NCI-H460 (cell line): ENCODE data around the gene ARL2. TPM values are rescaled to one million over a fixed set of nuclear protein-coding genes. Genes with fewer than 3 reads are reported as not detected.

Source experiments
- DNase-seq: peaks from one replicate; pipeline ENCODE4 v3.0.0-alpha.2; 2016; ENCODE audit warnings: low read depth; ENCODE audit errors: extremely low read depth
- total RNA-seq: library from RNA; depleted of rRNA; stranded (reverse); fragments of >200 nt; shearing (Covaris generic); gene quantifications from 2 replicates; pipeline ENCODE4 v1.2.3, GENCODE V29; 2014

Gene ARL2
- total RNA-seq, 1 experiment from 2014 or later: 76.9 TPM

- no peak for DNase-seq
Observed at GRCh38 chr11:65043881-65044501, 30.0 kb downstream of the ARL2 start.

GRCh38 chr11:65045061-65045460, 31.1 kb downstream of the ARL2 start:
- no peak for DNase-seq

GRCh38 chr11:65045728-65046127, 31.8 kb downstream of the ARL2 start:
- no peak for DNase-seq

- no peak for DNase-seq
Observed at GRCh38 chr11:65047581-65048422, 33.8 kb downstream of the ARL2 start.

GRCh38 chr11:65051398-65051858, 37.5 kb downstream of the ARL2 start:
- DNase-seq: no peak

DNA sequence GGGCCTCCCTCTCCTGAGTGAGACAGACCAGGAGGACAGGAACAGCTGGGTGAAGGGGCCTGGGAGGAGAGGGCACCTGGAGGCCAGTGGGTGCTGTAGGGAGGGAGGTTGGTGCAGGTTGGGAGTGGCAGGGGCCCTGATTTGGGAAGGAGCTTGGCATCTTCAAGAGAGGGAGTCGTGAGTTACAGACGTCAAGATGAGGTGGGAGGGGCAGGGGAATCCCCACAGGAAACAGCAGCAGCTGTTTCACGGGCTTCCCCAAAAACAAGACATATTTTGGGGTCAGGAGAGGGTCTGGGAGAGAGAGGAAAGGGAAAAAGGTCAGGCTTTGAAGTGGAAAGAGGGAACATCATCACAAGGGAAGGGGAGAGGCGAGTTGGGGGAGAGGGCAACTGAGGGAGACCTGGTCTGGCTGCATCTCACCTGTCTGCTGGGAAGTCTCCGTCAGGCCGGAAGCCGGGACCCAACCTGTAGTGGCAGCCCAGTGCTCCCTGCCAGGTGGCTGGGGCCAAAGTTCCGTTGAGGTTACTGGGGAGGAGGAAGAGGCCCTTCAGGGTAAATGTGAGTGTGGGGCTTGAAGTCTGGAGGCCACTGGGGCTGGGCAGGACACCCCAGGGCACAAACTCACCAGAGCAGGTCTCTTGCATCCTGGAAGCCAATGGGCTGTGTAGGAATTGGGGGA, 40.0 kb downstream of the ARL2 start:
- DNase-seq: no peak

DNA sequence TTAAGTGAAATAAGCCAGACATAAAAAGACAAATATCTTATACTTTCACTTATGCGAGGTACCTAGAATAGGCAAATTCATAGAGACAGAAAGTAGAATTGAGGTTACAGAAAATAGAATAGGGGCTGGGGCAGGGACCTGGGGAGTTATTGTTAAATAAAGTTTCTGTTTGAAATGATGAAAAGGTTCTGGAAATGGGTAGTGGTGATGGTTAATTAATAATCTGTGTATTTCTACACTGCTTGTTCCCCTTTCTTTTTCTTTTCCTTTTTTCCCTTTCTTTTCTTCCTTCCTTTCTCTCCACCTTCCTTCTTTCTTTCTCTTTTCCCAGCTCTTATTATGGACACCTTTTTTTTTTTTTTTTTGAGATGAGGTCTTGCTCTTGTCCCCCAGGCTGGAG, 41.6 kb downstream of the ARL2 start:
- no peak for DNase-seq

DNA sequence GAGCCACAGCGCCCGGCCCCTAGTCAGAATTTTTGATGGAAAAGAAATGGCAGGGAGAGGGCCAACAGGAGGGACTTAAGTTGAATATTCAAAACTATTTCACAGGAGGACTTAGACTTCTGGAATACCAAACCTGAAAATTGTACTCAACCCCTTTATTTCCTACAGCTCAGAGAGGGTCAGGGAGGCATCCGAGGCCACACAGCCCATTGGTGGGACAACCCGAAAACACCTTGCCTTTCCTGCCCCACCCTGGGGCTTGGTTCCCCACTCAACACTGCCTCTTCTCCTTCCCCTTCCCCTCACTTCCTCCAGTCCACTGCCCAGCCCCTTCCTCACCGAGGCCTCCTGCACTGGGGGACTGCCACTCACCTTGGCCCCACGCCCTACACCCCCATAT, 43.0 kb downstream of the ARL2 start:
- no peak for DNase-seq

GRCh38 chr11:65057526-65057925, 43.6 kb downstream of the ARL2 start:
- DNase-seq: no peak

DNA sequence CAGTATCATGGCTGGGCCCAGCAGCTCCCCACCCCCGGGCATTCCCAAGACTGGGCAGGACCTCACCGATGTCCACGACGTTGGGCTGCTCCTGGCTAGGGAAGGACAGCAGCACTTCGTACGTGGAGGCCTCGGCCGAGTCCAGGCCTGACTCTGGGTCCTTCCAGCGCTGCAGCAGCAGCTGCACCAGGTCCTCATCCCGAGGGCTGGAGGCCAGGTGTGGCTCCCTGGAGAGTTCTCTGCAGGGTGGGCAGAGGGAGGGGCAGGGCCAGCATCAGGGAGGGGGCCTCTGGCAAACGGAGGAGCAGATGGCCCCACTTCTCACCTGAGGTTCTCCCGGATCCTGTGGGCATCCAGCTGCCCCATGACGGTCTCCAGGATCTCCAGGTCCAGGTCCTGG, 44.1 kb downstream of the ARL2 start:
- DNase-seq: no peak

- no peak for DNase-seq
Observed at GRCh38 chr11:65058419-65059054, 44.6 kb downstream of the ARL2 start, which contains the start of gene NAALADL1. Gene NAALADL1 (minus strand): TSS chr11:65058553. CDS start chr11:65058521, 32 bp downstream.

DNA sequence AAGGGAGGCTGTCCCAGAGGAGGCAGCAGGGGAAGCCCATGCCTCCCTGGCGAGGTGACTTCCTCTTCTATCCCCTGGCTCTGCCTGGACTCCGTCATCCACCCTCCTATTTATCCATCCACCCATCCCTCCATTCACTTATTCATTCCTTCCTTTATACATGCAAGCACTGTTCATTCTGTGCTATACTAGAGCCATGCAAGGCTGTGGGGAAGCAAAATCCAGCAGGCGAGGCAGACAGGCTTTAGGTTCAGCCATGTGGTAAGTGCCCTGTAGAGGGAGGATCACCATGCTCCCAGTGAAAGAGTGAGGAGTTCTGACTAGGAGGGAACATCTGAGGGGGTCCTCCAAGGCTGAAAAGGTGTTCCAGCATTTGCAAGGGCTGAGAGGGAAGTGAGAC, 45.6 kb downstream of the ARL2 start:
- DNase-seq: no peak

DNA sequence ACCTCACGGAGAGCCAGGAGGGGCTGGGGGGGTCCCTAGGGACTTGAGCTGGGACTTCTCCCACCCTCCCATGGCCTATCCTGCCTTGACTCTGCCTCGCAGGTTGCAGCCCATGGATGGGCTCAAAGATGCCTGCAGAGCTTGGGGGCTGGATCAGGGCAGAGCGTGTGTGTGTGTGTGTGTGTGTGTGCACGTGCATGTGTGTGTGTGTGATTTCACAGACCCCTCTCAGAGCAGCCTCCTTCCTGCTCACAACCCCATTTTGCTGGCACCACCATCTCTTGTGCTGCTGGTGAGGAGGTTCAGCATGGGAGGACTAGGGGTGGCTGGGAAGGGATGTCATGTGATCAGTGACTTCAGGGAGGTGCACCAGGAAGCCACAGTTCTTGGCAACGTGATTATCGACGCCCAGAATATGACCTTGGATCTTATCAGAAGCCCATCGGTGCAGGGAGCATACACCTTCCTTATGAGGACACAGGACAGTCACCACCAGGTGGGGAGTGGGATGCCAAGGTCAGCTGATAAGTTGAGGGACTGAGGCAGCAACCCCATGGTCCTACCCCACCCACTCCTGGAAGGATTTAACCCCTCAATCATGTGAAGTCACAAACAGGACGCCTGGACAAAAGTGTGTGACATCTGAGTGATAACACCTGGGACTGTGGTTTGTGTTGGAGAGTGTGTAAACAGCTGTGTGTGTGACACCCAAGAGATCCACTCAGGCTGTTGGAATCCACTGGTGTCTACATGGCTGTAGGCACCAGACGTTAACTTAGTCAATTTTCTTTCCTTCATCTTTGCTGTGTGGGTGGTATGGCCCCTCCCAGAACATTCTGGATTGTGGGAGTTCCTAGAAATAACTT, 46.2 kb downstream of the ARL2 start:
- DNase-seq: no peak

GRCh38 chr11:65060913-65061408, 47.0 kb downstream of the ARL2 start:
- DNase-seq: no peak

DNA sequence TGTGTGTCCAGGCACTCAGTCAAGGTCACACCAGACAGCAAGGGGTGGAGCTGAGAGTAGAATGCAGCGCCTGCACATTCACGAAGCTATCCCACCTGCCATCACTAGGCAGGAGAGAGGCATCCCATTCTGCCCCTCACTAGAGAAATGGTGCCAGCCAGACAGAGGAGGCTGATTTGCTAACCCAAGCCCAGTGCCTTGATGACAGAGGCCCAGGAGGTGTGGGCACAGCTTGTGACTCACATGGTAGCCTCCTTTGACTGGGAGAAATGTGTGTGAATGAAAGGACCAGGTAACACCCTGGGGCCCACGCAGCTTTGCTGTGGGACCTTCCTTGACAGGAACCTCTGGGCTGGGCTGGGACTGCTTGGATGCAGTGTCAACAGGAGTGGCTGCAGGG, 49.6 kb downstream of the ARL2 start:
- no peak for DNase-seq

- no peak for DNase-seq
Observed at GRCh38 chr11:65064847-65065240, 50.9 kb downstream of the ARL2 start.

- no peak for DNase-seq
Observed at GRCh38 chr11:65065851-65066250, 51.9 kb downstream of the ARL2 start.

GRCh38 chr11:65066315-65066714, 52.4 kb downstream of the ARL2 start:
- no peak for DNase-seq

DNA sequence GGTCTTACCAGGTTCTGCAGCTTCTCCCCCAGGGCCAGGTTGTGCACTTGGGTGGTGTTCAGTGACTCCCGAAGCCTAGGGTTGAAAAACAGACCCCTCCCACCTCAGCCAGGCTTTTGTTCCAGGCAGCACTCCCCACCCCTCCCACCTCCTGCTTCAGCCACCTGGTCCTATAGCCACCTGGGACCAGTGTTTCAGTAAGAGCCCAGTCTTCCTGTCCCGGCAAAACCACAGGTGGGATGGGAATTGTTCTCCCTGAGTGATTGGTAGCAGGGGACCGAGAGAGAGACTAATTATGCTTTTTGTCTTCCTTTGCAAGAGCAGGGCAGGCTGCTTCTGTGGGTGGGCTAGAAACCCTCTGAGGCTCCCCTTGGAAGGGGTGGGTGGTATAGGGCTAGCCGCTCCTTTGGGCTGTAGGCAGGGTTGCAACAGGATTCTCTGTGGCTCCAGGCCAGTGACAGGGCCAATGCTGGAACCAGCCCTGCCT, 52.9 kb downstream of the ARL2 start:
- DNase-seq: no peak

DNA sequence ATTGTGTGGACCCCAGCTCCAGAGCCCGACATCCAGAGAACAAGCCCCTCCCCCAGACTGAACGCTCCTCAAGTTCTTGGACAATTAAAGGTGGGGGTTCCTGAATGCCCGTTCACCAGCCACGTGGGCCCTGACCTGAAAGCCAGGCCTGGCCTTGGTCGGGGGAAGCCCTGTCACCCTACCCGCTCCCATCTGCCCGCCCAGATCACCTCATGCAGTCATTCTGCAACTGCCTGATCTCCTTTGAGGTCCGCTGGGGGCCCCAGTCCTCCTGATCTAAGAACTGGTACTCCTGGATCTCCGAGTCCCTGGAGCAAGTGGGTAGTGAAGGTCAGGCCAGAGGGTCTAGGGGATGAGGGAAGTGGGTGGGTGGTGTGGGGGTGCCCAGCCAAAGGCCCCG, 53.5 kb downstream of the ARL2 start:
- DNase-seq: no peak
